ENCODE results near the gene DHX34.
"Not testable (repeated sequence)": the region's sequence is repeated elsewhere in the genome, so short reads cannot be mapped to it uniquely, and the experiment has no call there.

DNA sequence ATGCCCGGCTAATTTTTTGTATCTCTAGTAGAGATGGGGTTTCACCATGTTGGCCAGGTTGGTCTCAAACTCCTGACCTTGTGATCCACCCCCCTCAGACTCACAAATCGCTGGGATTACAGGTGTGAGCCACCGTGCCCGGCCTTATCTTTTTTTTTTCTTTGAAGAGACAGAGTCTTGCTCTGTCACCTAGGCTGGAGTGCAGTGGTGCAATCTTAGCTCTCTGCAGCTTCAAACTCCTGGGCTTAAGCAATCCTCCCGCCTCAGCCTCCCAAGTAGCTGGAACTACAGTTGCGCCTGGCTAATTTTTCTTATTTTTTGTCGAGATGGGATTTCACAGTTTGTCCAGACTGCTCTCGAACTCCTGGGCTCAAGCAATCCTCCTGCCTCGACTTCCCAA, 62.6 kb downstream of the DHX34 start:
- not testable (repeated sequence) for TF ChIP-seq POLR2A, EP300 (IDR thresholded peaks at IDR 0.05)
- TF ChIP-seq, protein P1, sequence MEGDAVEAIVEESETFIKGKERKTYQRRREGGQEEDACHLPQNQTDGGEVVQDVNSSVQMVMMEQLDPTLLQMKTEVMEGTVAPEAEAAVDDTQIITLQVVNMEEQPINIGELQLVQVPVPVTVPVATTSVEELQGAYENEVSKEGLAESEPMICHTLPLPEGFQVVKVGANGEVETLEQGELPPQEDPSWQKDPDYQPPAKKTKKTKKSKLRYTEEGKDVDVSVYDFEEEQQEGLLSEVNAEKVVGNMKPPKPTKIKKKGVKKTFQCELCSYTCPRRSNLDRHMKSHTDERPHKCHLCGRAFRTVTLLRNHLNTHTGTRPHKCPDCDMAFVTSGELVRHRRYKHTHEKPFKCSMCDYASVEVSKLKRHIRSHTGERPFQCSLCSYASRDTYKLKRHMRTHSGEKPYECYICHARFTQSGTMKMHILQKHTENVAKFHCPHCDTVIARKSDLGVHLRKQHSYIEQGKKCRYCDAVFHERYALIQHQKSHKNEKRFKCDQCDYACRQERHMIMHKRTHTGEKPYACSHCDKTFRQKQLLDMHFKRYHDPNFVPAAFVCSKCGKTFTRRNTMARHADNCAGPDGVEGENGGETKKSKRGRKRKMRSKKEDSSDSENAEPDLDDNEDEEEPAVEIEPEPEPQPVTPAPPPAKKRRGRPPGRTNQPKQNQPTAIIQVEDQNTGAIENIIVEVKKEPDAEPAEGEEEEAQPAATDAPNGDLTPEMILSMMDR (IDR thresholded peaks at IDR 0.05): not testable (repeated sequence)

All from upper lobe of left lung (tissue), 4 donors.